GM21390 (cell line): ENCODE results near the gene CD68.

Source experiments
- ATAC-seq: cut with Tn5 transposase; IDR thresholded peaks from one replicate; pipeline ENCODE4 v1.9.1; 2021; ENCODE audit not compliant: unreplicated experiment

CD68 gene

DNA sequence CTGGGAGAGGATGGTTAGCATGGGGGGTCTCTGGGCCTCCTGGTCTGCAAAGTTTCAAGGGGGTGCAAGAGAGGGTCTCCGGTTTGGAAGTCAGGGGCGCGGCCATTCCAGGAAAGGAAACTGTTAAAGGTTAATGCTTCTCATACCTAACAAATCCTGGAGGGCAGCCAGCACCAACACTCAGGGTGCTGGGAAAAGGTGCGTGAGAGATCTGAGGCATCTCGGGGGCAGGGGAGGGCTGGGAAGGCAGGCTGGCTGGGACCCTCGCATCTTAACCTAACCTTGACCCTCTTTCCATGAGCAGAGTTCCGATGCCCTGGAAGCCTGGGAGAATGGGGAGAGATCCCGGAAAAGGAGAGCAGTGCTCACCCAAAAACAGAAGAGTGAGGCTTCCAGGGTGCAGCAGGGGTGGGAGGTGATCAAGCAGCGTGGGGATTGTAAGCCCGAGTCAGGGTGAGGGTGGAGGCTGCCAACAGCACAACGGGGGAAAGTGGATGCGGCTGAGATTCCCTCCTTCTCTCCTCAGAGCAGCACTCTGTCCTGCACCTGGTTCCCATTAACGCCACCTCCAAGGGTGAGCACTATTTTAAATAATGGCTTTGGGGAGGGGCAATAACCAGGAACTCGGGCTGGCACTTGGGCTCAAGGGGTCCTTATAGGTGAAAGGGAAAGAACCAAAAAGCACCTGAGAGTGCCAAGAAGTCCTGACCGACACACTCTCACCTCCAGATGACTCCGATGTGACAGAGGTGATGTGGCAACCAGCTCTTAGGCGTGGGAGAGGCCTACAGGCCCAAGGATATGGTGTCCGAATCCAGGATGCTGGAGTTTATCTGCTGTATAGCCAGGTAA lies 19.9 kb upstream of the CD68 start:
- no peak for ATAC-seq

DNA sequence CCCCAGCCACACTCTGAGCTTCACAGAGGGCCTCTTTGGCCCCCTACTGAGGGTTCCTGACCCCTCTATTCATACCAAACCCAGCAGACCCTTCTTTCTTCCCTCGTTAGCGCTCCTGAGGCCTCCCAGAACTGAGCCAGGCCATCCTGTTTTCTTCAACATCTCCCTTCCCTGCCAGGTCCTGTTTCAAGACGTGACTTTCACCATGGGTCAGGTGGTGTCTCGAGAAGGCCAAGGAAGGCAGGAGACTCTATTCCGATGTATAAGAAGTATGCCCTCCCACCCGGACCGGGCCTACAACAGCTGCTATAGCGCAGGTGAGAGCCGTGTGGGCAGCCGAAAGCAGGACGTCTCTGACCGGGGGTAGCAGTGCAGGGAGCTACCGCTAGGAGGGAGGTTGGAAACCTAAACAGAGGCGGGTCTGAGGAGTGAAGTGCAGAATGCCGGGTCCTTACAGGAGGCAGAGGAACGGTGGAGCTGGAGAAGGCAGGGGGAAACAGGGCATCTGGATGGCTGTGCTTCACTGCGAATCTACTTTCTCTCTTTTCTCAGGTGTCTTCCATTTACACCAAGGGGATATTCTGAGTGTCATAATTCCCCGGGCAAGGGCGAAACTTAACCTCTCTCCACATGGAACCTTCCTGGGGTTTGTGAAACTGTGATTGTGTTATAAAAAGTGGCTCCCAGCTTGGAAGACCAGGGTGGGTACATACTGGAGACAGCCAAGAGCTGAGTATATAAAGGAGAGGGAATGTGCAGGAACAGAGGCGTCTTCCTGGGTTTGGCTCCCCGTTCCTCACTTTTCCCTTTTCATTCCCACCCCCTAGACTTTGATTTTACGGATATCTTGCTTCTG lies 19.0 kb upstream of the CD68 start:
- ATAC-seq, result no peak

DNA sequence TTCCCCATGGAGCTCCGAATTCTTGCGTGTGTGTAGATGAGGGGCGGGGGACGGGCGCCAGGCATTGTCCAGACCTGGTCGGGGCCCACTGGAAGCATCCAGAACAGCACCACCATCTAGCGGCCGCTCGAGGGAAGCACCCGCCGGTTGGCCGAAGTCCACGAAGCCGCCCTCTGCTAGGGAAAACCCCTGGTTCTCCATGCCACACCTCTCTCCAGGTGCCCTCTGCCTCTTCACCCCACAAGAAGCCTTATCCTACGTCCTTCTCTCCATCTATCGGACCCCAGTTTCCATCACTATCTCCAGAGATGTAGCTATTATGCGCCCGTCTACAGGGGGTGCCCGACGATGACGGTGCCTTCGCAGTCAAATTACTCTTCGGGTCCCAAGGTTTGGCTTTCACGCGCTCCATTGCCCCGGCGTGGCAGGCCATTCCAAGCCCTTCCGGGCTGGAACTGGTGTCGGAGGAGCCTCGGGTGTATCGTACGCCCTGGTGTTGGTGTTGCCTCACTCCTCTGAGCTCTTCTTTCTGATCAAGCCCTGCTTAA lies 18.3 kb upstream of the CD68 start:
- ATAC-seq, result peak; percentile 31

GRCh38 chr17:7561589-7562207 lies 17.7 kb upstream of the CD68 start, which contains the start of gene SENP3:
SENP3 (plus strand) TSS chr17:7561919; CDS start chr17:7563077, 1,158 bp downstream.
- peak; percentile 53 for ATAC-seq

DNA sequence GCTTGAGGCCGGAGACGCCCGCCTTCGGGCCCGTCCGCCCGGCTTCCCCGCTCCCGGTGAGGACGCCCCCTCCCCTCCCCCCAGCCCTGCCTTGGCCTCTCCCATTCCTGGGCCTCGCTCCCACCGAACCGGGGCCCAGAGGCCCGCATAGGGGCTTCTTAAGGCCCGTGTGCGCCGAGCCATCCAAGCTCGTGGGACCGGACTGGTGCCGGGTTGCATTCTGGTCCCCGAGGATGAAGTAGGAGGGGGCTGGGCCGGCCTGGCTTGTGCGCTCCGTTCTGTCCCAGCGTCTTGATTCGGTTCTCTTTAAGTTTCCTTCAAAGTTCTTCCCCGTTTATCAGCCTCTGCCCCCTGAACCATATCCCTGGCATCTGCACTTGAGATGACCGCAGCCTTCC lies 17.2 kb upstream of the CD68 start:
- ATAC-seq, result peak; percentile 3

DNA sequence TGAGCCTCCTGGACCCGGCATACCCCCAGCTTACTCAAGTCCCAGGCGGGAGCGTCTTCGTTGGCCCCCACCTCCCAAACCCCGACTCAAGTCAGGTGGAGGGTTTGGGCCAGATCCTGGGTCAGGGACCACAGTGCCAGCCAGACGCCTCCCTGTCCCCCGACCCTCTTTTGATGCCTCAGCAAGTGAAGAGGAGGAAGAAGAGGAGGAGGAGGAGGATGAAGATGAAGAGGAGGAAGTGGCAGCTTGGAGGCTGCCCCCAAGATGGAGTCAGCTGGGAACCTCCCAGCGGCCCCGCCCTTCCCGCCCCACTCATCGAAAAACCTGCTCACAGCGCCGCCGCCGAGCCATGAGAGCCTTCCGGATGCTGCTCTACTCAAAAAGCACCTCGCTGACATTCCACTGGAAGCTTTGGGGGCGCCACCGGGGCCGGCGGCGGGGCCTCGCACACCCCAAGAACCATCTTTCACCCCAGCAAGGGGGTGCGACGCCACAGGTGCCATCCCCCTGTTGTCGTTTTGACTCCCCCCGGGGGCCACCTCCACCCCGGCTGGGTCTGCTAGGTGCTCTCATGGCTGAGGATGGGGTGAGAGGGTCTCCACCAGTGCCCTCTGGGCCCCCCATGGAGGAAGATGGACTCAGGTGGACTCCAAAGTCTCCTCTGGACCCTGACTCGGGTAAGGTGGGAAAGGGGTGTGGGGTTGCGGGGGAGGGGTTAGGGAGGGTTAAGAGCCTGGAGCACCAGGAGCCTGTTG lies 16.1 kb upstream of the CD68 start:
- ATAC-seq, result no peak

DNA sequence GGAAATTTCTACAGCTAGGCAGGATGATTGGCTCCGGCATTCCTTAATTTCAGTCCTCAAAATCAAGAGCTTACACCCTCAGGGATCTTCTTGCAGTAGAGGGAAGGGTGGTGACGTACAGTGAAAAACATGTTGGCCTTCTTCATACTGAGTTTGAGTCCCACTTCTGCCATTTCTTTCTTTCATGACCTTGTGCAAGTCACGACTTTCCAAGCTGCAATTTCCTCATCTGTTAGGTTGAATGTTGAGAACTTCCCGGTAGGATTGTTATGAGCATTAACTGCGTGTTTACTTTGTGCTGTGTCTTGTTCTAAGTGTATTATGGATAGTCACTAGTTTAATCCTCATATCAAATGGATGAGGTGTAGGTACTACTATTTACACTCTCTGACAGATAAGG lies 9.9 kb upstream of the CD68 start:
- ATAC-seq, result no peak

GRCh38 chr17:7570351-7570750 lies 9.1 kb upstream of the CD68 start:
- no peak for ATAC-seq

DNA sequence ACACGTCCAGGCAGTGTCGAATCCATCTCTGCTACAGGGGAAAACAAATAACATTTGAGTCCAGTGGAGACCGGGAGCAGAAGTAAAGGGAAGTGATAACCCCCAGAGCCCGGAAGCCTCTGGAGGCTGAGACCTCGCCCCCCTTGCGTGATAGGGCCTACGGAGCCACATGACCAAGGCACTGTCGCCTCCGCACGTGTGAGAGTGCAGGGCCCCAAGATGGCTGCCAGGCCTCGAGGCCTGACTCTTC lies 7.2 kb upstream of the CD68 start:
- ATAC-seq, result peak; percentile 89

DNA sequence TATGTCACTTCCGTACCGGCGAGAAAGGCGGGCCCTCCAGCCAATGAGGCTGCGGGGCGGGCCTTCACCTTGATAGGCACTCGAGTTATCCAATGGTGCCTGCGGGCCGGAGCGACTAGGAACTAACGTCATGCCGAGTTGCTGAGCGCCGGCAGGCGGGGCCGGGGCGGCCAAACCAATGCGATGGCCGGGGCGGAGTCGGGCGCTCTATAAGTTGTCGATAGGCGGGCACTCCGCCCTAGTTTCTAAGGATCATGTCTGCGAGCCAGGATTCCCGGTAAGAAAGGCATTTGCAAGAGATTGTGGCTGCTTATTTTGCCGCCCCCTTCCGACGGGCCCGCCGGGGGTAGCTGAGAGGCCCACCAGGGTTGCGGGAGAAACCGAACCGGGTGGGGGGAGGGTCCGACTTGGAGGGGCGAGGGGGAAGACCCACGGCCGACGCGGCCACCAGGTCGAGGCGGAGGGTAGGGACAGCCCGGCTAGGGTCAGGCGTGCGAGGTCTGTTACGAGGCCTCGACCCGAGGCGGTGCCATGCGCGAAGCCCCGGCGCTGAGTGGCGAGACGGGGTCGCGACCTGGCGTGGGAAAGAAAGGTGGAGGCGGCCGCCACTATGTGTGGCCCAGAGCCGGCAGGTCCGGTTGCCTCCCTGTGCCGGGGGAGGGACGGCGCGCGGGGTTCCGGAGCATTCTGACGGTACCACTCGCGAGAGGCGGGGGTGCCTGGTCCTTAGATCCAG lies 6.7 kb upstream of the CD68 start:
- peak; percentile 2 for ATAC-seq

GRCh38 chr17:7573324-7574080 lies 5.9 kb upstream of the CD68 start:
- no peak for ATAC-seq

- no peak for ATAC-seq
Measured at GRCh38 chr17:7574176-7574953, 5.1 kb upstream of the CD68 start.

DNA sequence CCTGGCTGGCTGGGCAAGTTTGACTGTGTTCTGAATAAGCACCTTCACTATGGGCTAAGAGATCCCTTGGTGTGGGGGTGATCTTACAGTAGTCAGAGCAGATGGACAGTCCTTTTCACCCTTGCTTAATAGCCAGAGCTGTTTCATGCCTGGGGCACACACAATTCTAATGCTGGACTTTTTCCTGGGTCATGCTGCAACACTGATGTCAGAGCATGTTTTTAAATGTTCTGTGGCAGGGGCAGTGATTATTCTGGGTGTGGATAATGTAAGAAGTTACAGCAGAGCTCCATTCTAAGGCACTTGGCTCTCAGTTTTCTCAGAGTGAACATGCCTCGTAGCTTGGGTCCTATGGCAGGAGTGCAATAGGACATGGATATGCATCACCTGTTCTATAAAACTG lies 4.0 kb upstream of the CD68 start:
- no peak for ATAC-seq

- no peak for ATAC-seq
Measured at GRCh38 chr17:7575959-7576358, 3.5 kb upstream of the CD68 start.

DNA sequence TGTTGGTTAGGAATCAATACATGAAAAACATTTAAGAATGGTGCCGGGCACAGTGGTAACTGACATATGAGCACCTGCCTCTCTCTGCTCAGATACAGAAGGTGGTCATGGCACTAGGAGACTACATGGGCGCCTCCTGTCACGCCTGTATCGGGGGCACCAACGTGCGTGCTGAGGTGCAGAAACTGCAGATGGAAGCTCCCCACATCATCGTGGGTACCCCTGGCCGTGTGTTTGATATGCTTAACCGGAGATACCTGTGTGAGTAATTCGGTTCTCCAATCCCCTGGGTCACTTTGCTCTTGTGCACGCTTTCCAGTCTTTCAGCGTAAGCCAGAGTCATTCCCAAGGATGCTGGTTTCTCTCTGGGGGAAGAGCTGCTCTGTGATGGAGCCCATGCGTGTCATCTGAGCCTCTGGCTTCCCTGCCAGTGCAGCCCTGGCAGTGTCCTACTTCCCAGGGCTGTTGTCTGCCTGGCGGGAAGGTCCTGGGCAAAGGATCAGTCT lies 3.0 kb upstream of the CD68 start:
- no peak for ATAC-seq

DNA sequence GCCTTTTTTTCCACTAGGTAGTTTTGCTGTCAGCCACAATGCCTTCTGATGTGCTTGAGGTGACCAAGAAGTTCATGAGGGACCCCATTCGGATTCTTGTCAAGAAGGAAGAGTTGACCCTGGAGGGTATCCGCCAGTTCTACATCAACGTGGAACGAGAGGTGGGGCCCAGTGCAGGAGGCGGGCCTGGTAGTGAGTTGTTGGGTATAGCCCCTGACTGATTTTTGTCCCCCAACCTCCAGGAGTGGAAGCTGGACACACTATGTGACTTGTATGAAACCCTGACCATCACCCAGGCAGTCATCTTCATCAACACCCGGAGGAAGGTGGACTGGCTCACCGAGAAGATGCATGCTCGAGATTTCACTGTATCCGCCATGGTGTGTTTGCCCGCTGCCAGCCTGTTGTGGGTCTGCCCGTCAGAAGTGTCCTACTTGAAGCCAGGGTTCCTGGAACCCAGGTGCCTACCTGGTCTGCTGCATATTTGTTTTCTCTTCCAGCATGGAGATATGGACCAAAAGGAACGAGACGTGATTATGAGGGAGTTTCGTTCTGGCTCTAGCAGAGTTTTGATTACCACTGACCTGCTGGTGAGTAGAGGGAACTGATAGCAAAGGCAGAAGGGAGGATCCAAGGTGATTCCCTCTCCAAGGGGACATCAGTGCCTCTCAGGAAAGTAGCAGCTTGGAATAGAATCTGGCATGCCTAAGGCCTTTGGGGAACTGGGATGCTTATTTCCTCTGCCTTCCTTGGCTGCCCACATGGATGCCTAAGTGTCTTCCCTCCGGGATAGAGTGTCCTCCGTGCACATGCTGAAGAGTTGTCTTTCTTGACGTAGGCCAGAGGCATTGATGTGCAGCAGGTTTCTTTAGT lies 1.9 kb upstream of the CD68 start:
- no peak for ATAC-seq

DNA sequence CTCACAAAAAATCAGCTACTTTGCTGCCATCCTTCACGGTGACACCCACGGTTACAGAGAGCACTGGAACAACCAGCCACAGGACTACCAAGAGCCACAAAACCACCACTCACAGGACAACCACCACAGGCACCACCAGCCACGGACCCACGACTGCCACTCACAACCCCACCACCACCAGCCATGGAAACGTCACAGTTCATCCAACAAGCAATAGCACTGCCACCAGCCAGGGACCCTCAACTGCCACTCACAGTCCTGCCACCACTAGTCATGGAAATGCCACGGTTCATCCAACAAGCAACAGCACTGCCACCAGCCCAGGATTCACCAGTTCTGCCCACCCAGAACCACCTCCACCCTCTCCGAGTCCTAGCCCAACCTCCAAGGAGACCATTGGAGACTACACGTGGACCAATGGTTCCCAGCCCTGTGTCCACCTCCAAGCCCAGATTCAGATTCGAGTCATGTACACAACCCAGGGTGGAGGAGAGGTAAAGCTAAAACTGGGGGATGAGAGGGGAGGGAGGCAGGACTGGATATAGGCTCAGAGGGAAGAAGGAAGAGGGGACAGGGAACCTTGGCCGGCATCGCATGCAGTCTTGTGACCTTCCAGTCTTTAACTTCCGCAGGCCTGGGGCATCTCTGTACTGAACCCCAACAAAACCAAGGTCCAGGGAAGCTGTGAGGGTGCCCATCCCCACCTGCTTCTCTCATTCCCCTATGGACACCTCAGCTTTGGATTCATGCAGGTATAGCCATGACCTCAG lies 581 bp downstream of the CD68 start:
- no peak for ATAC-seq
